K562 (cell line): ENCODE measurements around the gene HLCS. TPM values are rescaled to one million over a fixed set of nuclear protein-coding genes. Genes with fewer than 3 reads are reported as not detected.

Experiments used
- DNMT1 ChIP-seq: fragments of 450-650 bp; IDR thresholded peaks from 2 replicates; pipeline ENCODE4 v1.6.1; 2016; ENCODE audit warnings: antibody characterized with exemption, mild to moderate bottlenecking
- HNRNPL ChIP-seq: fragments of 200-400 bp; formaldehyde crosslinking; IDR thresholded peaks from 2 replicates; pipeline ENCODE4 v1.6.1; 2017; ENCODE audit warnings: low read depth, mild to moderate bottlenecking, low read length
- LCOR ChIP-seq: sonication (generic); formaldehyde crosslinking; IDR thresholded peaks from 2 replicates; pipeline ENCODE4 v1.8.0; 2022; ENCODE audit warnings: mild to moderate bottlenecking, missing genetic modification reagents
- NFE2L1 ChIP-seq: fragments of 450-650 bp; IDR thresholded peaks from 2 replicates; pipeline ENCODE4 v1.6.1; 2016; ENCODE audit warnings: missing genetic modification characterization, low read depth, mild to moderate bottlenecking, missing compliant biosample characterization, moderate library complexity, borderline replicate concordance
- NFIC ChIP-seq: fragments of 450-650 bp; IDR thresholded peaks from 2 replicates; pipeline ENCODE4 v1.6.1; 2017; ENCODE audit warnings: mild to moderate bottlenecking, inconsistent platforms
- NFYB ChIP-seq: IDR thresholded peaks from 2 replicates; pipeline ENCODE4 v1.6.1; 2011; ENCODE audit warnings: mild to moderate bottlenecking, moderate library complexity; ENCODE audit not compliant: insufficient read length; ENCODE audit errors: extremely low read depth
- SETDB1 ChIP-seq: IDR thresholded peaks from one replicate; pipeline ENCODE4 v1.6.1; 2012; ENCODE audit warnings: low read length, control low read depth, inconsistent platforms
- SIN3B ChIP-seq: fragments of 450-650 bp; IDR thresholded peaks from 2 replicates; pipeline ENCODE4 v1.6.1; 2017; ENCODE audit warnings: low read depth, mild to moderate bottlenecking, moderate library complexity
- TEAD2 ChIP-seq: fragments of 450-650 bp; IDR thresholded peaks from 2 replicates; pipeline ENCODE4 v1.6.1; 2016; ENCODE audit warnings: missing genetic modification characterization, control low read depth, missing compliant biosample characterization
- ZNF174 ChIP-seq: fragments of 250-450 bp; sonication (Bioruptor Pico); IDR thresholded peaks from 2 replicates; pipeline ENCODE4 v1.4.0; 2020; ENCODE audit warnings: mild to moderate bottlenecking
- ZNF197 ChIP-seq: fragments of 200-800 bp; sonication (Bioruptor generic); IDR thresholded peaks from 2 replicates; pipeline ENCODE4 v1.6.1; 2016; ENCODE audit warnings: low read depth, missing genetic modification characterization, missing compliant biosample characterization
- ZNF224 ChIP-seq: sonication (generic); formaldehyde crosslinking; IDR thresholded peaks from 2 replicates; pipeline ENCODE4 v1.8.0; 2022; ENCODE audit warnings: mild to moderate bottlenecking, missing genetic modification reagents
- ZNF274 ChIP-seq: IDR thresholded peaks from 2 replicates; pipeline ENCODE4 v1.6.1; 2011; ENCODE audit warnings: low read depth, mild to moderate bottlenecking, low read length, moderate library complexity, borderline replicate concordance
- ZSCAN29 ChIP-seq: fragments of 450-650 bp; IDR thresholded peaks from 2 replicates; pipeline ENCODE4 v1.6.1; 2017
- polyA plus RNA-seq, 8 experiments: library from polyadenylated mRNA; depleted of rRNA in 4 of 8; stranded (reverse) in 5 of 8; unstranded in 3 of 8; fragments of >200 nt; fragmentation: Nextera tagmentation in 2 of 8; fragmentation: Illumina TruSeq in 1 of 8; extraction: Ambion mirVana in 2 of 8; extraction: Trizol in 1 of 8; gene quantifications; 2 replicates each; pipeline versions ENCODE4 v1.2.1 to v1.2.3, GENCODE V29; 2011 to 2014; ENCODE audit warnings: inconsistent platforms in 1 of 8, missing spikeins in 1 of 8
- total RNA-seq, 7 experiments: library from RNA; depleted of rRNA in 6 of 7; stranded (reverse); fragments of >200 nt in 6 of 7; fragmentation: Illumina TruSeq in 2 of 7; extraction: Trizol in 2 of 7; gene quantifications; 2 replicates each; pipeline versions ENCODE4 v1.2.1 to v1.2.3, GENCODE V29; 2011 to 2021; ENCODE audit warnings: low replicate concordance in 1 of 7
- TF ChIP-seq, protein P1 (sequence below), 2 experiments: fragments of 450-650 bp; formaldehyde crosslinking in 1 of 2; IDR thresholded peaks; 2 replicates each; pipeline versions ENCODE4 v1.4.0 to v1.6.1; 2014 to 2020; ENCODE audit warnings: mild to moderate bottlenecking in 2 of 2, borderline replicate concordance in 1 of 2, low read depth in 1 of 2
- TF ChIP-seq, protein P2 (sequence below): fragments of 250-450 bp; sonication (Bioruptor Pico); IDR thresholded peaks from 2 replicates; pipeline ENCODE4 v1.4.0; 2020; ENCODE audit warnings: mild to moderate bottlenecking, moderate library complexity
- TF ChIP-seq, protein P3 (sequence below), 2 experiments: fragments of 450-650 bp in 1 of 2; sonication (generic) in 1 of 2; formaldehyde crosslinking in 1 of 2; IDR thresholded peaks in 1 of 2; conservative IDR thresholded peaks in 1 of 2; 2 replicates each; pipeline versions ENCODE4 v1.6.1 to v1.8.1; 2016 to 2023; ENCODE audit warnings: mild to moderate bottlenecking in 2 of 2, moderate library complexity in 2 of 2, inconsistent platforms in 1 of 2, missing genetic modification reagents in 1 of 2

HLCS gene
- total and polyA plus RNA-seq, 9 of the 15 experiments (the other 6 are each of a cell fraction or from before 2014, with no cell fraction given), result 3.0 to 21.5 (median 17.1) TPM

- TF ChIP-seq HNRNPL (peak; percentile 98), ZNF274 (no peak), LCOR (peak; percentile 90), ZSCAN29 (no peak), DNMT1 (no peak), TEAD2 (no peak; the same call in 1 of the 2 replicates), ZNF197 (no peak), NFYB (no peak), ZNF224 (CRISPR knock-in tag) (0 out of 2 replicates have a peak, but pooled peaks have one; percentile 92), NFIC (peak; percentile 66), ZNF174 (no peak), SETDB1 (peak; percentile 87), SIN3B (no peak; the same call in none of the 2 replicates), NFE2L1 (tag) (no peak)
- TF ChIP-seq, protein P1, sequence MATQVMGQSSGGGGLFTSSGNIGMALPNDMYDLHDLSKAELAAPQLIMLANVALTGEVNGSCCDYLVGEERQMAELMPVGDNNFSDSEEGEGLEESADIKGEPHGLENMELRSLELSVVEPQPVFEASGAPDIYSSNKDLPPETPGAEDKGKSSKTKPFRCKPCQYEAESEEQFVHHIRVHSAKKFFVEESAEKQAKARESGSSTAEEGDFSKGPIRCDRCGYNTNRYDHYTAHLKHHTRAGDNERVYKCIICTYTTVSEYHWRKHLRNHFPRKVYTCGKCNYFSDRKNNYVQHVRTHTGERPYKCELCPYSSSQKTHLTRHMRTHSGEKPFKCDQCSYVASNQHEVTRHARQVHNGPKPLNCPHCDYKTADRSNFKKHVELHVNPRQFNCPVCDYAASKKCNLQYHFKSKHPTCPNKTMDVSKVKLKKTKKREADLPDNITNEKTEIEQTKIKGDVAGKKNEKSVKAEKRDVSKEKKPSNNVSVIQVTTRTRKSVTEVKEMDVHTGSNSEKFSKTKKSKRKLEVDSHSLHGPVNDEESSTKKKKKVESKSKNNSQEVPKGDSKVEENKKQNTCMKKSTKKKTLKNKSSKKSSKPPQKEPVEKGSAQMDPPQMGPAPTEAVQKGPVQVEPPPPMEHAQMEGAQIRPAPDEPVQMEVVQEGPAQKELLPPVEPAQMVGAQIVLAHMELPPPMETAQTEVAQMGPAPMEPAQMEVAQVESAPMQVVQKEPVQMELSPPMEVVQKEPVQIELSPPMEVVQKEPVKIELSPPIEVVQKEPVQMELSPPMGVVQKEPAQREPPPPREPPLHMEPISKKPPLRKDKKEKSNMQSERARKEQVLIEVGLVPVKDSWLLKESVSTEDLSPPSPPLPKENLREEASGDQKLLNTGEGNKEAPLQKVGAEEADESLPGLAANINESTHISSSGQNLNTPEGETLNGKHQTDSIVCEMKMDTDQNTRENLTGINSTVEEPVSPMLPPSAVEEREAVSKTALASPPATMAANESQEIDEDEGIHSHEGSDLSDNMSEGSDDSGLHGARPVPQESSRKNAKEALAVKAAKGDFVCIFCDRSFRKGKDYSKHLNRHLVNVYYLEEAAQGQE (IDR thresholded peaks at IDR 0.05; ENCODE audit: borderline replicate concordance), result peak; percentile 61
- TF ChIP-seq, protein P1 (CRISPR knock-in tag; IDR thresholded peaks at IDR 0.05; ENCODE audit: low read depth), result peak; percentile 82
- TF ChIP-seq, protein P2, sequence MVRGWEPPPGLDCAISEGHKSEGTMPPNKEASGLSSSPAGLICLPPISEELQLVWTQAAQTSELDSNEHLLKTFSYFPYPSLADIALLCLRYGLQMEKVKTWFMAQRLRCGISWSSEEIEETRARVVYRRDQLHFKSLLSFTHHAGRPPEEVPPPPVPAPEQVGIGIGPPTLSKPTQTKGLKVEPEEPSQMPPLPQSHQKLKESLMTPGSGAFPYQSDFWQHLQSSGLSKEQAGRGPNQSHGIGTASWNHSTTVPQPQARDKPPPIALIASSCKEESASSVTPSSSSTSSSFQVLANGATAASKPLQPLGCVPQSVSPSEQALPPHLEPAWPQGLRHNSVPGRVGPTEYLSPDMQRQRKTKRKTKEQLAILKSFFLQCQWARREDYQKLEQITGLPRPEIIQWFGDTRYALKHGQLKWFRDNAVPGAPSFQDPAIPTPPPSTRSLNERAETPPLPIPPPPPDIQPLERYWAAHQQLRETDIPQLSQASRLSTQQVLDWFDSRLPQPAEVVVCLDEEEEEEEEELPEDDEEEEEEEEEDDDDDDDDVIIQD (CRISPR knock-in tag), result 0 out of 2 replicates have a peak, but pooled peaks have one; percentile 5
- TF ChIP-seq, protein P3, sequence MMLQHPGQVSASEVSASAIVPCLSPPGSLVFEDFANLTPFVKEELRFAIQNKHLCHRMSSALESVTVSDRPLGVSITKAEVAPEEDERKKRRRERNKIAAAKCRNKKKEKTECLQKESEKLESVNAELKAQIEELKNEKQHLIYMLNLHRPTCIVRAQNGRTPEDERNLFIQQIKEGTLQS (IDR thresholded peaks at IDR 0.05), result no peak
- TF ChIP-seq, protein P3 (CRISPR knock-in tag; conservative IDR thresholded peaks at IDR 0.05), result peak; percentile 41; the same call in 1 of the 2 replicates
Observed at GRCh38 chr21:36989699-36990507, 23.4 kb upstream of the HLCS start (continued).
